Fibroblast of lung (primary cell): ENCODE results near the gene EFCAB5.

Experiments
- EZH2 ChIP-seq: IDR thresholded peaks from 2 replicates; pipeline ENCODE4 v1.5.1; 2012; ENCODE audit warnings: low read length, control low read depth, mild to moderate bottlenecking; ENCODE audit errors: missing control alignments
- TF ChIP-seq, protein P1 (sequence below), 2 donors: IDR thresholded peaks in 1 of 2; conservative IDR thresholded peaks in 1 of 2; 1 replicate in 1 of 2; 2 replicates in 1 of 2; pipeline ENCODE4 v1.5.1; 2011 to 2012; ENCODE audit warnings: low read length in 2 of 2, control low read depth in 1 of 2, inconsistent platforms in 1 of 2, low read depth in 1 of 2, mild to moderate bottlenecking in 1 of 2

DNA sequence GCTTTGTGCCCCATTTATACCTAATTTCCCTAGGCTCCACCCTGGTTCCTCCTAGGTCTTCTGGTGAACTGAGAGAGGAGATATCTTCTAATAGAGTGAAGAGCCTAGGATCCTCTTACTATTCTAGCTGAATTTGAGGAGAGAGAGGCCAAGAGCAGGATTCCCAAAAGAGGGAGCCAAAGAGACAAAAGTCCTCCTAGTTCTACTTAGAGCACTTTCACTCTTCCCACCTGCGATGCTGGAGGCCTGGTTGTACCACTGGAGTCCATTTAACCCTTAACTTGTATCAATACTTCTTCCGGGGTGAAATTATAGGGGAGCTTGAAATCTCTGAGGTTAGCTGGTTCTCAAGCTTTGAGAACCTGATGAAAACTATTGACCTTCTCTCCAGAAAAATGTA lies 8.1 kb upstream of the EFCAB5 start:
- TF ChIP-seq EZH2 = no peak
- TF ChIP-seq, protein P1, sequence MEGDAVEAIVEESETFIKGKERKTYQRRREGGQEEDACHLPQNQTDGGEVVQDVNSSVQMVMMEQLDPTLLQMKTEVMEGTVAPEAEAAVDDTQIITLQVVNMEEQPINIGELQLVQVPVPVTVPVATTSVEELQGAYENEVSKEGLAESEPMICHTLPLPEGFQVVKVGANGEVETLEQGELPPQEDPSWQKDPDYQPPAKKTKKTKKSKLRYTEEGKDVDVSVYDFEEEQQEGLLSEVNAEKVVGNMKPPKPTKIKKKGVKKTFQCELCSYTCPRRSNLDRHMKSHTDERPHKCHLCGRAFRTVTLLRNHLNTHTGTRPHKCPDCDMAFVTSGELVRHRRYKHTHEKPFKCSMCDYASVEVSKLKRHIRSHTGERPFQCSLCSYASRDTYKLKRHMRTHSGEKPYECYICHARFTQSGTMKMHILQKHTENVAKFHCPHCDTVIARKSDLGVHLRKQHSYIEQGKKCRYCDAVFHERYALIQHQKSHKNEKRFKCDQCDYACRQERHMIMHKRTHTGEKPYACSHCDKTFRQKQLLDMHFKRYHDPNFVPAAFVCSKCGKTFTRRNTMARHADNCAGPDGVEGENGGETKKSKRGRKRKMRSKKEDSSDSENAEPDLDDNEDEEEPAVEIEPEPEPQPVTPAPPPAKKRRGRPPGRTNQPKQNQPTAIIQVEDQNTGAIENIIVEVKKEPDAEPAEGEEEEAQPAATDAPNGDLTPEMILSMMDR (conservative IDR thresholded peaks at IDR 0.05 in 1 of 2, IDR thresholded peaks at IDR 0.05 in 1 of 2; ENCODE audit: low read depth in 1 of 2, low read length in 2 of 2) = peak; percentile 48 to 51
